Esophagus (tissue), 2 donors: ENCODE data around the gene ADGRB3. TPM values are rescaled to one million over a fixed set of nuclear protein-coding genes. Genes with fewer than 3 reads are reported as not detected.

Source experiments
- H3K27ac ChIP-seq, 2 donors: one replicate each; pipeline ENCODE4 v1.5.1; 2013; ENCODE audit warnings: low read depth in 2 of 2, mild to moderate bottlenecking in 2 of 2, inconsistent platforms in 1 of 2, low read length in 1 of 2, moderate library complexity in 1 of 2
- H3K27me3 ChIP-seq, 2 donors: one replicate each; pipeline ENCODE4 v1.6.1; 2013; ENCODE audit warnings: low read length in 2 of 2, control low read depth in 1 of 2, mild to moderate bottlenecking in 1 of 2; ENCODE audit not compliant: insufficient read depth in 2 of 2, control insufficient read depth in 1 of 2
- H3K36me3 ChIP-seq, 2 donors: one replicate each; pipeline ENCODE4 v1.6.1; 2013; ENCODE audit warnings: low read length in 1 of 2; ENCODE audit not compliant: control insufficient read depth in 2 of 2, insufficient read depth in 2 of 2
- H3K4me1 ChIP-seq, 2 donors: one replicate each; pipeline ENCODE4 v1.6.1; 2013; ENCODE audit warnings: low read length in 1 of 2; ENCODE audit not compliant: control insufficient read depth in 2 of 2, insufficient read depth in 2 of 2
- H3K4me3 ChIP-seq, 2 donors: one replicate each; pipeline ENCODE4 v1.5.1; 2013; ENCODE audit warnings: low read length in 2 of 2, mild to moderate bottlenecking in 2 of 2, low read depth in 1 of 2, moderate library complexity in 1 of 2
- H3K9me3 ChIP-seq, 2 donors: one replicate each; pipeline ENCODE4 v1.6.1; 2013; ENCODE audit warnings: mild to moderate bottlenecking in 2 of 2, low read depth in 1 of 2, low read length in 1 of 2, moderate library complexity in 1 of 2; ENCODE audit not compliant: control insufficient read depth in 2 of 2, insufficient read depth in 1 of 2
- WGBS, 2 donors: extraction: QIAGEN DNeasy Blood & Tissue Kit; methylation state at CpG; one replicate each; pipeline ENCODE4 v1.1.7; 2013; 5-methylcytosine and 5-hydroxymethylcytosine counted together
- polyA plus RNA-seq, 2 donors: library from polyadenylated mRNA; stranded (reverse); fragments of 200-250 nt; gene quantifications; one replicate each; pipeline ENCODE4 v1.2.3, GENCODE V29; 2013
- donor health status: healthy with polysubstance abuse.
- donor health status: Bipolar disorder and iron deficiency.

Gene ADGRB3
- polyA plus RNA-seq, 2 donors, result 0.08 to 0.14 TPM

GRCh38 chr6:68641172-68641571 is 6.1 kb downstream of the ADGRB3 start:
- 63 to 64% methylated on average over 2 of the region's 2 CpGs for WGBS, 2 donors
- no peaks in the 10 kb centered on the region for H3K4me1 ChIP-seq
- H3K9me3 ChIP-seq, result no peaks in the 10 kb centered on the region

GRCh38 chr6:68642081-68642480 is 7.0 kb downstream of the ADGRB3 start:
- Histone ChIP-seq H3K9me3 (no peaks in the 10 kb centered on the region), H3K27me3 (no peaks in the 10 kb centered on the region), H3K36me3 (no peaks in the 10 kb centered on the region), H3K27ac (no peak overlapping the region), H3K4me3 (no peak overlapping the region), H3K4me1 (no peaks in the 10 kb centered on the region)

More at GRCh38 chr6:68641172-68641571, 6.1 kb downstream of the ADGRB3 start:
- H3K27me3 ChIP-seq, result peaks cover 0 to 3% of the 10 kb centered on the region in 2 donors
- no peak overlapping the region for H3K27ac ChIP-seq
- H3K36me3 ChIP-seq, result no peaks in the 10 kb centered on the region
- H3K4me3 ChIP-seq, result no peak overlapping the region

GRCh38 chr6:68642977-68643376 is 7.9 kb downstream of the ADGRB3 start:
- 89 to 92% methylated on average over 1 of the region's 1 CpG for WGBS, 2 donors
- no peak overlapping the region for H3K4me3 ChIP-seq
- no peaks in the 10 kb centered on the region for H3K36me3 ChIP-seq
- no peaks in the 10 kb centered on the region for H3K27me3 ChIP-seq
- no peaks in the 10 kb centered on the region for H3K4me1 ChIP-seq
- no peaks in the 10 kb centered on the region for H3K9me3 ChIP-seq
- H3K27ac ChIP-seq, result no peak overlapping the region

- WGBS, 2 donors, result 77 to 88% methylated on average over 3 of the region's 3 CpGs
- H3K4me3 ChIP-seq, result no peak overlapping the region
- no peak overlapping the region for H3K27ac ChIP-seq
- H3K36me3 ChIP-seq, result no peaks in the 10 kb centered on the region
- no peaks in the 10 kb centered on the region for H3K27me3 ChIP-seq
- H3K4me1 ChIP-seq, result no peaks in the 10 kb centered on the region
- H3K9me3 ChIP-seq, result no peaks in the 10 kb centered on the region
Observed at GRCh38 chr6:68649669-68650068, 14.6 kb downstream of the ADGRB3 start.

- H3K27ac ChIP-seq, result no peak overlapping the region
- H3K36me3 ChIP-seq, result no peaks in the 10 kb centered on the region
- no peaks in the 10 kb centered on the region for H3K27me3 ChIP-seq
- H3K4me3 ChIP-seq, result no peak overlapping the region
- WGBS, 2 donors, result 83 to 94% methylated on average over 4 of the region's 4 CpGs
- H3K4me1 ChIP-seq, result no peaks in the 10 kb centered on the region
- H3K9me3 ChIP-seq, result no peaks in the 10 kb centered on the region
Observed at GRCh38 chr6:68650142-68650541, 15.1 kb downstream of the ADGRB3 start.

GRCh38 chr6:68651011-68651985 is 16.2 kb downstream of the ADGRB3 start:
- Histone ChIP-seq H3K27me3 (no peaks in the 10 kb centered on the region), H3K4me1 (no peaks in the 10 kb centered on the region), H3K9me3 (no peaks in the 10 kb centered on the region), H3K4me3 (no peak overlapping the region), H3K27ac (no peak overlapping the region), H3K36me3 (no peaks in the 10 kb centered on the region)
- WGBS, 2 donors, result 49 to 51% methylated on average over 2 of the region's 2 CpGs

- Histone ChIP-seq H3K4me1 (no peaks in the 10 kb centered on the region), H3K9me3 (no peaks in the 10 kb centered on the region), H3K4me3 (no peak overlapping the region), H3K27ac (no peak overlapping the region), H3K36me3 (no peaks in the 10 kb centered on the region), H3K27me3 (no peaks in the 10 kb centered on the region)
- 78 to 79% methylated on average over 6 of the region's 6 CpGs for WGBS, 2 donors
Observed at GRCh38 chr6:68652117-68652536, 17.0 kb downstream of the ADGRB3 start.

GRCh38 chr6:68653074-68653705 is 18.1 kb downstream of the ADGRB3 start:
- no peaks in the 10 kb centered on the region for H3K27me3 ChIP-seq
- H3K4me3 ChIP-seq, result no peak overlapping the region
- H3K9me3 ChIP-seq, result no peaks in the 10 kb centered on the region
- no peaks in the 10 kb centered on the region for H3K36me3 ChIP-seq
- H3K4me1 ChIP-seq, result no peaks in the 10 kb centered on the region
- 65 to 69% methylated on average over 3 of the region's 3 CpGs for WGBS, 2 donors
- H3K27ac ChIP-seq, result no peak overlapping the region

- no peaks in the 10 kb centered on the region for H3K36me3 ChIP-seq
- no peak overlapping the region for H3K4me3 ChIP-seq
- no peaks in the 10 kb centered on the region for H3K4me1 ChIP-seq
- no peaks in the 10 kb centered on the region for H3K27me3 ChIP-seq
- no peak overlapping the region for H3K27ac ChIP-seq
- H3K9me3 ChIP-seq, result no peaks in the 10 kb centered on the region
- 62 to 64% methylated on average over 2 of the region's 2 CpGs for WGBS, 2 donors
Observed at GRCh38 chr6:68653706-68654089, 18.6 kb downstream of the ADGRB3 start.
